ENCODE results near the gene RGS16.

RGS16 gene

GRCh38 chr1:182629499-182630096 lies 25.4 kb upstream of the RGS16 start:
- peak; percentile 64 for DNase-seq (ENCODE audit: low spot score)

GRCh38 chr1:182629080-182629479 lies 24.9 kb upstream of the RGS16 start:
- DNase-seq (ENCODE audit: low spot score), result no peak

GRCh38 chr1:182628657-182629056 lies 24.5 kb upstream of the RGS16 start:
- DNase-seq (ENCODE audit: low spot score), result no peak

GRCh38 chr1:182627622-182628021 lies 23.4 kb upstream of the RGS16 start:
- no peak for DNase-seq (ENCODE audit: low spot score)

GRCh38 chr1:182626527-182626926 lies 22.3 kb upstream of the RGS16 start:
- no peak for DNase-seq (ENCODE audit: low spot score)

- DNase-seq (ENCODE audit: low spot score), result no peak
Measured at GRCh38 chr1:182625719-182626504, 21.7 kb upstream of the RGS16 start.

GRCh38 chr1:182625024-182625423 lies 20.8 kb upstream of the RGS16 start:
- no peak for DNase-seq (ENCODE audit: low spot score)

- peak; percentile 37 for DNase-seq (ENCODE audit: low spot score)
Measured at GRCh38 chr1:182624577-182624976, 20.4 kb upstream of the RGS16 start.

- no peak for DNase-seq (ENCODE audit: low spot score)
Measured at GRCh38 chr1:182622901-182623528, 18.8 kb upstream of the RGS16 start.

- no peak for DNase-seq (ENCODE audit: low spot score)
Measured at GRCh38 chr1:182621906-182622305, 17.7 kb upstream of the RGS16 start.

- DNase-seq (ENCODE audit: low spot score), result no peak
Measured at GRCh38 chr1:182620924-182621585, 16.9 kb upstream of the RGS16 start.

GRCh38 chr1:182617734-182618351 lies 13.7 kb upstream of the RGS16 start:
- no peak for DNase-seq (ENCODE audit: low spot score)

- no peak for DNase-seq (ENCODE audit: low spot score)
Measured at GRCh38 chr1:182617014-182617429, 12.8 kb upstream of the RGS16 start.

- peak; percentile 92 for DNase-seq (ENCODE audit: low spot score)
Measured at GRCh38 chr1:182616130-182617013, 12.2 kb upstream of the RGS16 start.

GRCh38 chr1:182615468-182616129 lies 11.4 kb upstream of the RGS16 start:
- no peak for DNase-seq (ENCODE audit: low spot score)

GRCh38 chr1:182614796-182615454 lies 10.7 kb upstream of the RGS16 start:
- peak; percentile 46 for DNase-seq (ENCODE audit: low spot score)

- DNase-seq (ENCODE audit: low spot score), result no peak
Measured at GRCh38 chr1:182611787-182612186, 7.6 kb upstream of the RGS16 start.

GRCh38 chr1:182611326-182611725 lies 7.1 kb upstream of the RGS16 start:
- no peak for DNase-seq (ENCODE audit: low spot score)

- DNase-seq (ENCODE audit: low spot score), result no peak
Measured at GRCh38 chr1:182610606-182611194, 6.5 kb upstream of the RGS16 start.

Measured in activated CD4-positive, alpha-beta T cell treated with anti-CD3 and anti-CD28 coated beads, Interleukin-2, Interleukin-4, amounts not matched to agents 100 ng/mL and 50 ng/mL, durations not matched to agents 16 hours and 8 hours (primary cell).